Measurements from ENCODE around the gene SLC2A6. TPM values are rescaled to one million over a fixed set of nuclear protein-coding genes. Genes with fewer than 3 reads are reported as not detected.

The SLC2A6 gene
- total RNA-seq, 2 donors from 2014 or later: 2.4 to 2.8 TPM

DNA sequence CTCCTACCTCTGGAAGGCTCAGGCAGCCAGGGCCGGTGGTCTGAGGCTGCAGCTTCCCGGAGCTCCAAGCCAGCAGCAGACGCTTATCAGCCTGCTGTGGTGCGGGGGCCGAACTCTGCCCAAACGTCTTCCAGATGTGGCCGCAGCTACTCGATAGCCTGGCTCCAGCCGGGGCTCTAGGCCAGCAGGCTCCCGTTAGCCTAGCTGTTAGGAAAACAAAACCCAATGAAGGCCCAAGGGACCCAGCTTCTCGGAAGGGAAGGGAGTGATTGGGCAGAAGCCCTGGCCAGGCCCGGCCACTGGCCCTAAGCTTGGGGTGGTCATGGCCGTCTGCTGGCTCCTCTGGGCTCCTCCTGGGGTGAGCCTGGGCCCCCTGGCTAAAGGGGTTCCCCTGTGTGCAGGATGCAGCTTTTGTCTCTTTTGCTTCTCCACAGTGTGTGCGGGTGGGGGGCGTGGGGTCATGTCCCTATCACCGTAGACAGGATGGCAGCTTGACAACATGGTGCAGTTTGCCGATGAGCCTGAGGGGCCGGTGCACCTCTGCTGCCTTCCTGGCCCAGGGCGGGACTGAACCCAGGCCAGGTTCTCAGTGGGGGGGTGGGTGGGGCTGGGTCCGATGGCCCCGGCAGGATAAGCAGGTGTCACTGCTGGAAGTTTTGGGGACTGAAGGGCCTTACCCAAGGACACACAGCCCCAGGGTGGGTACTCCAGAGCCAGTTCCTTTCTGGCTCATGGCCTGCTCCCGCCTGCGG is 27.2 kb upstream of the SLC2A6 start:
- Histone ChIP-seq H3K27ac (no peak overlapping the region), H3K36me3 (no peaks in the 10 kb centered on the region), H3K4me3 (no peak overlapping the region), H3K9ac (ENCODE audit: low read depth in 2 of 2, low read length in 2 of 2) (no peak overlapping the region), H3K9me3 (no peaks in the 10 kb centered on the region), H3K27me3 (no peaks in the 10 kb centered on the region), H3K4me1 (peaks cover 10% of the 10 kb centered on the region)
- intact Hi-C loops (cut with DNase I): no loop called here
- DNase-seq: no peak
- TF ChIP-seq, protein P1, sequence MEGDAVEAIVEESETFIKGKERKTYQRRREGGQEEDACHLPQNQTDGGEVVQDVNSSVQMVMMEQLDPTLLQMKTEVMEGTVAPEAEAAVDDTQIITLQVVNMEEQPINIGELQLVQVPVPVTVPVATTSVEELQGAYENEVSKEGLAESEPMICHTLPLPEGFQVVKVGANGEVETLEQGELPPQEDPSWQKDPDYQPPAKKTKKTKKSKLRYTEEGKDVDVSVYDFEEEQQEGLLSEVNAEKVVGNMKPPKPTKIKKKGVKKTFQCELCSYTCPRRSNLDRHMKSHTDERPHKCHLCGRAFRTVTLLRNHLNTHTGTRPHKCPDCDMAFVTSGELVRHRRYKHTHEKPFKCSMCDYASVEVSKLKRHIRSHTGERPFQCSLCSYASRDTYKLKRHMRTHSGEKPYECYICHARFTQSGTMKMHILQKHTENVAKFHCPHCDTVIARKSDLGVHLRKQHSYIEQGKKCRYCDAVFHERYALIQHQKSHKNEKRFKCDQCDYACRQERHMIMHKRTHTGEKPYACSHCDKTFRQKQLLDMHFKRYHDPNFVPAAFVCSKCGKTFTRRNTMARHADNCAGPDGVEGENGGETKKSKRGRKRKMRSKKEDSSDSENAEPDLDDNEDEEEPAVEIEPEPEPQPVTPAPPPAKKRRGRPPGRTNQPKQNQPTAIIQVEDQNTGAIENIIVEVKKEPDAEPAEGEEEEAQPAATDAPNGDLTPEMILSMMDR (IDR thresholded peaks at IDR 0.05): no peak

DNA sequence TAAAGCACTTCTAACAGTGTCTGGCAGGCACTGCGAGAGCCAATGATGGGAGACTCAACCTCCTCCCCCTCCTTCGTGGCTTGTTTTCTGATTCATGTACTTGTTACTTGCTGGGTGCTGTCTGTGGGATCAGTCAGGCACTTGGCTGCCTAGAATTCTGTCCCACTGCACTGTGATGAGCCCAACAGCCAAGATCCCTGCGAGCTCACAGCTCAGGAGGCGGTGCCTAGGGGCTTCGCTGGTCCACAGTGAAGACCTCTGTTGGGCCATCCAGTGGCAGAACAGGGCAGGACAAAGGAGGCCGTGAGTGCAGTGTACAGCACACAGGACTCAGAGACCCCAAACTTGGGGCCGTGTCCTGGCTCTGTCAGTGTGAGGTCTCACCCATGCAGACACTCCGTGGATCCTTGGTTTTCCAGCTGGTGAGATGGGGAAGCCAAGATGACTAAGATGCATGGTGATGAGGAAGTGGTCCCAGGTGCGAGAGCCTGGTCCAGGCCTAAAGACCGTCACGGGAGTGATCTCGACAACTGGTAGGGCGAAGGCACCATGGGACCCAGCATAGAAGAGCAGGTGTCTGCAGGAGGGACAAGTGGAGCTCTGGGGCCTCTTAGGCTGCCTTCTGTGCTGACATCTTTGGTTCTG is 26.4 kb upstream of the SLC2A6 start:
- intact Hi-C loops (cut with DNase I): no loop called here
- H3K36me3 ChIP-seq: no peaks in the 10 kb centered on the region

DNA sequence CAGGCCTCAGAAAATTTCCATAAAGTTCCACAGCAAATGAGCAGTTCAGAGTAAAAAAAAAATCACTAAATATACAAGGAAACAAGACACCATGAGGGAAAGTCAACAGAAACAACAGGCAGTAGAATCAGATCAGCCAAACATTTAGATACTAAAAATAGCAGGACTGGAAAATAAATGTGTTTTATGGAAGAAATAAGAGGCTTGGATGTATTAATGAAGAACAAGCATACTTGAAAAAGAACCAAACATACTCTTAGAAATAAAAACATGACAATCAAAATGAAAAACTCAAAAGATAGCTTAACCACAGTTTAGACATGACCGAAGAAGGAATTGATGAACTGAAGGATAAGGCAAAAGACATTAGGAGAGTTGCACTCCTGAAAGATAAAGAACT is 23.2 kb upstream of the SLC2A6 start:
- Histone ChIP-seq H3K4me3 (no peak overlapping the region), H3K9ac (ENCODE audit: low read depth in 2 of 2, low read length in 2 of 2) (no peak overlapping the region), H3K36me3 (no peaks in the 10 kb centered on the region), H3K9me3 (no peaks in the 10 kb centered on the region), H3K27me3 (no peaks in the 10 kb centered on the region), H3K27ac (no peak overlapping the region), H3K4me1 (peaks cover 2% of the 10 kb centered on the region)
- intact Hi-C loops (cut with DNase I): no loop called here
- no peak for DNase-seq
- TF ChIP-seq, protein P1 (IDR thresholded peaks at IDR 0.05): no peak

More for the DNA sequence above, 26.4 kb upstream of the SLC2A6 start:
- H3K9ac ChIP-seq (ENCODE audit: low read depth in 2 of 2, low read length in 2 of 2): no peak overlapping the region
- no peaks in the 10 kb centered on the region for H3K27me3 ChIP-seq
- TF ChIP-seq, protein P1 (IDR thresholded peaks at IDR 0.05): no peak
- DNase-seq: no peak
- no peak overlapping the region for H3K27ac ChIP-seq
- peaks cover 10% of the 10 kb centered on the region for H3K4me1 ChIP-seq
- no peak overlapping the region for H3K4me3 ChIP-seq
- H3K9me3 ChIP-seq: no peaks in the 10 kb centered on the region

DNA sequence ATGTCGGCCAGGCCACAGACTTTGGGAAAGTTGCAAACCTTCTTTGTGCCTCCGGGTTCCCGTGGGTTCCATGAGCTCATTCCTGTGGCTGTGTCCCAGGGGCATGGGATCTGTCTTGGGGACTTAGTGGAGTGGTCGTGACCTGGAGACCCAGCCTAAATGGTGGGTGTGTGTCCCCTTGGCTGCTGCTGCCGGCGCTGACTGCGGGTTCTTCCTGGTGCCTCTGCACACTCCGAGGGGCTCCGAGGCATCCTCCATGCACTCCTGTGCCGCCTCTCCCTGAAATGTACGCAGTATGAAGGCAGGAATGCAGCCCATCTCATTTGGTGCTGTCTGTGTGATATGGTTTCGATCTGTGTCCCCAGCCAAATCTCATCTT is 21.0 kb upstream of the SLC2A6 start:
- no peak for DNase-seq
- no peaks in the 10 kb centered on the region for H3K9me3 ChIP-seq
- no peaks in the 10 kb centered on the region for H3K36me3 ChIP-seq
- H3K27ac ChIP-seq: no peak overlapping the region
- H3K4me1 ChIP-seq: peaks cover 2% of the 10 kb centered on the region
- intact Hi-C loops (cut with DNase I): no loop called here
- no peak overlapping the region for H3K9ac ChIP-seq (ENCODE audit: low read depth in 2 of 2, low read length in 2 of 2)
- H3K4me3 ChIP-seq: no peak overlapping the region
- H3K27me3 ChIP-seq: no peaks in the 10 kb centered on the region
- TF ChIP-seq, protein P1 (IDR thresholded peaks at IDR 0.05): no peak

DNA sequence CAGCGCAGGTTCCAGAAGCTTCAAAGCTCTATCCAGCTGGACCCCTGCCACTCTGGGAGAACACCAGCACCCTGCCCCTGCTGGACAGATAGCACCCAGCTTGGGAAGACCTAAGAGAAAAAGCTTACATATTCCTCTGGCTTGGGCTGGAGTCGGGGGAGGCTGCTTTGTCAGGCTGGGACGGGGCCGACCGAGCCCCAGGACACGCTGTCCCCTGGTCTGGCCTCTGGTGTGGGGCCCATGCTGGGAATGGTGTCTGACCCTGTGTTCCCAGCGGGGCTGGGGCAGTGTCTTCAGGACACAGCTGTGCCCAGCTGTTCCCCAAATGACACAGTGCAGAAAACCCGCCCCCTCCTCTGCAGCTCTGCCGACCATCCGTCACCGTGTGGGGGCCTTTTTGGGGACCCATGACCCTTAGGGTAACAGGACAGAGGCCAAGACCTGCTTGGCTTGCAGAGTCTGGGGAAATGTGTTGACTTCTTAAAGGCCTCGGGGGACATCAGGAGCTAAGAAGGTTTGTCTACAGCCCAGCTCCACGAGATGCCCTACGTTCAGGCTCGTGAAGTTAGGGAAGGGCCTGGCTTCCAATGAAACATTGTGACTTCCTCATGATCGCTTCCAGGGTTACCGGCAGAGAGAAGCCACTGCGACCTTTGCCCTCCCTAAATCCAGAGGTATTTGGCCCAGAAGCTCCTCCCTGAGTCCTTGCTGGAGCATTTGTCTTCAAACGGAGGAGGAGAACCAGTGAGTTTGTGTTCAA is 20.4 kb upstream of the SLC2A6 start:
- TF ChIP-seq, protein P1 (IDR thresholded peaks at IDR 0.05): no peak
- Histone ChIP-seq H3K27me3 (no peaks in the 10 kb centered on the region), H3K36me3 (no peaks in the 10 kb centered on the region), H3K4me3 (no peak overlapping the region), H3K4me1 (peaks cover 2% of the 10 kb centered on the region), H3K9ac (ENCODE audit: low read depth in 2 of 2, low read length in 2 of 2) (no peak overlapping the region), H3K27ac (no peak overlapping the region), H3K9me3 (no peaks in the 10 kb centered on the region)
- intact Hi-C loops (cut with DNase I): no loop called here
- DNase-seq: peak; percentile 53

Measured in colonic mucosa (tissue), 4 donors.